Ishikawa (cell line): ENCODE data around the gene GTF2A1L.

ENCODE experiments used
- CEBPB ChIP-seq: IDR thresholded peaks from 2 replicates; pipeline ENCODE4 v1.6.1; 2012
- CREB1 ChIP-seq: IDR thresholded peaks from 2 replicates; pipeline ENCODE4 v1.6.1; 2012; ENCODE audit warnings: low read depth
- EGR1 ChIP-seq: IDR thresholded peaks from 2 replicates; pipeline ENCODE4 v1.6.1; 2012
- EP300 ChIP-seq: IDR thresholded peaks from 2 replicates; pipeline ENCODE4 v1.6.1; 2012; ENCODE audit warnings: borderline replicate concordance
- MAX ChIP-seq: IDR thresholded peaks from 2 replicates; pipeline ENCODE4 v1.6.1; 2012
- NFIC ChIP-seq: IDR thresholded peaks from 2 replicates; pipeline ENCODE4 v1.6.1; 2012
- RAD21 ChIP-seq: IDR thresholded peaks from 2 replicates; pipeline ENCODE4 v1.6.1; 2012; ENCODE audit warnings: low read depth
- TAF1 ChIP-seq: IDR thresholded peaks from 2 replicates; pipeline ENCODE4 v1.6.1; 2012; ENCODE audit warnings: low read depth, mild to moderate bottlenecking
- TCF12 ChIP-seq: IDR thresholded peaks from 2 replicates; pipeline ENCODE4 v1.6.1; 2012; ENCODE audit warnings: low read depth
- TEAD4 ChIP-seq: IDR thresholded peaks from 2 replicates; pipeline ENCODE4 v1.6.1; 2012
- YY1 ChIP-seq: IDR thresholded peaks from 2 replicates; pipeline ENCODE4 v1.6.1; 2012; ENCODE audit warnings: low read depth
- TF ChIP-seq, protein P1 (sequence below): IDR thresholded peaks from 2 replicates; pipeline ENCODE4 v1.6.1; 2012; ENCODE audit warnings: low read depth, mild to moderate bottlenecking

DNA sequence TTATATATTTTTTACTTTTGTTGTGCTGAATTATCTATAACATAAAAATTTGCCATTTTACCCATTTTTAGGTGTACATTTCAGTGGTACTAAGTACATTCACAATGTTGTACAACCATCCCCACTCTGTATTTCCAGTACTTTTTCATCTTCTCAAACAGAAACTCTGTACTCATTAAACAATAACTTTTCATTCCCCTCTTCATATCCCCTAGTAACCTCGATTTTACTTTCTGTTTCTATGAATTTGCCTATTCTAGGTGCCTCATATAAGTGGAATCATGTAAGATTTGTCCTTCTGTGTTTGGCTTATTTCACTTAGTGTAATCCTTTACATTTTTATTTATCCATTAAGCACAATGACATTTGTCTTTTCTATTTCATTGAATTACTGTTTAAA is 51.3 kb downstream of the GTF2A1L start:
- TF ChIP-seq RAD21 (no peak), CEBPB (no peak), TAF1 (no peak), EP300 (no peak), YY1 (no peak), TCF12 (no peak), TEAD4 (no peak), CREB1 (no peak), MAX (no peak), EGR1 (no peak), NFIC (no peak)
- TF ChIP-seq, protein P1, sequence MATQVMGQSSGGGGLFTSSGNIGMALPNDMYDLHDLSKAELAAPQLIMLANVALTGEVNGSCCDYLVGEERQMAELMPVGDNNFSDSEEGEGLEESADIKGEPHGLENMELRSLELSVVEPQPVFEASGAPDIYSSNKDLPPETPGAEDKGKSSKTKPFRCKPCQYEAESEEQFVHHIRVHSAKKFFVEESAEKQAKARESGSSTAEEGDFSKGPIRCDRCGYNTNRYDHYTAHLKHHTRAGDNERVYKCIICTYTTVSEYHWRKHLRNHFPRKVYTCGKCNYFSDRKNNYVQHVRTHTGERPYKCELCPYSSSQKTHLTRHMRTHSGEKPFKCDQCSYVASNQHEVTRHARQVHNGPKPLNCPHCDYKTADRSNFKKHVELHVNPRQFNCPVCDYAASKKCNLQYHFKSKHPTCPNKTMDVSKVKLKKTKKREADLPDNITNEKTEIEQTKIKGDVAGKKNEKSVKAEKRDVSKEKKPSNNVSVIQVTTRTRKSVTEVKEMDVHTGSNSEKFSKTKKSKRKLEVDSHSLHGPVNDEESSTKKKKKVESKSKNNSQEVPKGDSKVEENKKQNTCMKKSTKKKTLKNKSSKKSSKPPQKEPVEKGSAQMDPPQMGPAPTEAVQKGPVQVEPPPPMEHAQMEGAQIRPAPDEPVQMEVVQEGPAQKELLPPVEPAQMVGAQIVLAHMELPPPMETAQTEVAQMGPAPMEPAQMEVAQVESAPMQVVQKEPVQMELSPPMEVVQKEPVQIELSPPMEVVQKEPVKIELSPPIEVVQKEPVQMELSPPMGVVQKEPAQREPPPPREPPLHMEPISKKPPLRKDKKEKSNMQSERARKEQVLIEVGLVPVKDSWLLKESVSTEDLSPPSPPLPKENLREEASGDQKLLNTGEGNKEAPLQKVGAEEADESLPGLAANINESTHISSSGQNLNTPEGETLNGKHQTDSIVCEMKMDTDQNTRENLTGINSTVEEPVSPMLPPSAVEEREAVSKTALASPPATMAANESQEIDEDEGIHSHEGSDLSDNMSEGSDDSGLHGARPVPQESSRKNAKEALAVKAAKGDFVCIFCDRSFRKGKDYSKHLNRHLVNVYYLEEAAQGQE = no peak
